ENCODE measurements around the gene VMAC. TPM values are rescaled to one million over a fixed set of nuclear protein-coding genes. Genes with fewer than 3 reads are reported as not detected.

Gene VMAC
- total and polyA plus RNA-seq, 10 donors: 2.1 to 15.9 (median 11.5) TPM

- 52 to 59% (median 56%) methylated on average over 10 of the region's 10 CpGs for WGBS, 5 donors
- no peak overlapping the region for H3K4me3 ChIP-seq
- intact Hi-C loops (cut with DNase I; ENCODE audit: low total_unique reads): loop anchor here (5.0 kb wide), 1 partner anchor 88 kb away; no protein-coding TSS in a partner anchor
- no peak overlapping the region for H3K27ac ChIP-seq
- H3K36me3 ChIP-seq: peaks cover 0 to 14% (median 9%) of the 10 kb centered on the region in 6 donors
- peaks cover 0 to 36% (median 24%) of the 10 kb centered on the region in 6 donors for H3K4me1 ChIP-seq
- TF ChIP-seq CTCF (IDR thresholded peaks at IDR 0.05 in 8 of 11, conservative IDR thresholded peaks at IDR 0.05 in 3 of 11) (no peak), POLR2AphosphoS5 (IDR thresholded peaks at IDR 0.05) (no peak), POLR2A (IDR thresholded peaks at IDR 0.05) (no peak)
- no peak for DNase-seq
- H3K27me3 ChIP-seq (replicated peaks in 1 of 7): peaks cover 0 to 54% (median 17%) of the 10 kb centered on the region in 7 donors
- H3K9me3 ChIP-seq: no peaks in the 10 kb centered on the region
Observed at GRCh38 chr19:5890099-5890498, 14.6 kb upstream of the VMAC start.

- intact Hi-C loops (cut with DNase I; ENCODE audit: low total_unique reads): loop anchor here (5.0 kb wide), 1 partner anchor 89 kb away; no protein-coding TSS in a partner anchor
- Histone ChIP-seq H3K27ac (no peak overlapping the region), H3K4me1 (peaks cover 0 to 46% (median 30%) of the 10 kb centered on the region in 6 donors), H3K36me3 (peaks cover 0 to 28% (median 24%) of the 10 kb centered on the region in 6 donors), H3K9me3 (no peaks in the 10 kb centered on the region), H3K27me3 (replicated peaks in 1 of 7) (peaks cover 0 to 46% (median 17%) of the 10 kb centered on the region in 7 donors), H3K4me3 (no peak overlapping the region)
- DNase-seq: no peak
- no peak for TF ChIP-seq POLR2A (IDR thresholded peaks at IDR 0.05)
- TF ChIP-seq POLR2AphosphoS5 (IDR thresholded peaks at IDR 0.05): peak; percentile 30 to 46 (median 34)
- WGBS, 5 donors: 46 to 76% (median 61%) methylated on average over 3 to 4 of the region's 4 CpGs
Observed at GRCh38 chr19:5891572-5891937, 13.1 kb upstream of the VMAC start.

- no peak for TF ChIP-seq POLR2A (IDR thresholded peaks at IDR 0.05)
- peak in 8 of 11 experiments; percentile 26 to 74 (median 56) for TF ChIP-seq CTCF (IDR thresholded peaks at IDR 0.05 in 8 of 11, conservative IDR thresholded peaks at IDR 0.05 in 3 of 11)
- peak; percentile 35 to 74 (median 63) for TF ChIP-seq POLR2AphosphoS5 (IDR thresholded peaks at IDR 0.05)
- H3K36me3 ChIP-seq: peaks cover 0 to 34% (median 29%) of the 10 kb centered on the region in 6 donors
- peaks cover 0 to 46% (median 30%) of the 10 kb centered on the region in 6 donors for H3K4me1 ChIP-seq
- H3K4me3 ChIP-seq: no peak overlapping the region
- H3K27ac ChIP-seq: no peak overlapping the region
- 12 to 21% (median 19%) methylated on average over 31 to 48 of the region's 48 CpGs for WGBS, 5 donors
- no peak for DNase-seq
- H3K9me3 ChIP-seq: no peaks in the 10 kb centered on the region
- peaks cover 0 to 40% (median 17%) of the 10 kb centered on the region in 7 donors for H3K27me3 ChIP-seq (replicated peaks in 1 of 7)
- intact Hi-C loops (cut with DNase I; ENCODE audit: low total_unique reads): loop anchor here (5.0 kb wide), 1 partner anchor 90 kb away; no protein-coding TSS in a partner anchor
Observed at GRCh38 chr19:5891938-5892771, 12.5 kb upstream of the VMAC start.

- Histone ChIP-seq H3K27ac (no peak overlapping the region), H3K4me3 (no peak overlapping the region), H3K4me1 (peaks cover 0 to 46% (median 30%) of the 10 kb centered on the region in 6 donors), H3K9me3 (no peaks in the 10 kb centered on the region), H3K36me3 (peaks cover 0 to 41% (median 29%) of the 10 kb centered on the region in 6 donors), H3K27me3 (replicated peaks in 1 of 7) (peaks cover 0 to 40% (median 17%) of the 10 kb centered on the region in 7 donors)
- no peak for TF ChIP-seq POLR2AphosphoS5 (IDR thresholded peaks at IDR 0.05)
- no peak for TF ChIP-seq CTCF (IDR thresholded peaks at IDR 0.05 in 8 of 11, conservative IDR thresholded peaks at IDR 0.05 in 3 of 11)
- TF ChIP-seq POLR2A (IDR thresholded peaks at IDR 0.05): no peak
- intact Hi-C loops (cut with DNase I; ENCODE audit: low total_unique reads): loop anchor here (5.0 kb wide), 1 partner anchor 91 kb away; no protein-coding TSS in a partner anchor
- DNase-seq: no peak
- 54 to 68% (median 65%) methylated on average over 8 to 15 of the region's 15 CpGs for WGBS, 5 donors
Observed at GRCh38 chr19:5892772-5893275, 11.8 kb upstream of the VMAC start.

All from spleen (tissue), 11 donors.